ENCODE data around the gene TMEM200B.
"Not testable (repeated sequence)": the region's sequence is repeated elsewhere in the genome, so short reads cannot be mapped to it uniquely, and the experiment has no call there.

Gene TMEM200B

GRCh38 chr1:29123887-29124365, at the start of gene TMEM200B:
Gene TMEM200B (minus strand): TSS chr1:29123903. CDS start chr1:29121828, 2,075 bp downstream.
- peak; percentile 42 for DNase-seq (ENCODE audit: low read depth)

- no peak for DNase-seq (ENCODE audit: low read depth)
Observed at GRCh38 chr1:29172415-29172939, 48.8 kb upstream of the TMEM200B start.

- DNase-seq (ENCODE audit: low read depth) = no peak
Observed at GRCh38 chr1:29171521-29171920, 47.8 kb upstream of the TMEM200B start.

GRCh38 chr1:29171089-29171488, 47.4 kb upstream of the TMEM200B start:
- DNase-seq (ENCODE audit: low read depth) = no peak

- no peak for DNase-seq (ENCODE audit: low read depth)
Observed at GRCh38 chr1:29169976-29170375, 46.3 kb upstream of the TMEM200B start.

GRCh38 chr1:29167904-29168303, 44.2 kb upstream of the TMEM200B start:
- DNase-seq (ENCODE audit: low read depth) = no peak

- DNase-seq (ENCODE audit: low read depth) = no peak
Observed at GRCh38 chr1:29166291-29166878, 42.7 kb upstream of the TMEM200B start.

GRCh38 chr1:29164588-29164987, 40.9 kb upstream of the TMEM200B start:
- no peak for DNase-seq (ENCODE audit: low read depth)

- DNase-seq (ENCODE audit: low read depth) = peak; percentile 23
Observed at GRCh38 chr1:29162476-29163138, 38.9 kb upstream of the TMEM200B start.

- no peak for DNase-seq (ENCODE audit: low read depth)
Observed at GRCh38 chr1:29162025-29162424, 38.3 kb upstream of the TMEM200B start.

GRCh38 chr1:29159773-29160172, 36.1 kb upstream of the TMEM200B start:
- no peak for DNase-seq (ENCODE audit: low read depth)

- DNase-seq (ENCODE audit: low read depth) = no peak
Observed at GRCh38 chr1:29157269-29157601, 33.5 kb upstream of the TMEM200B start.

GRCh38 chr1:29156543-29157268, 33.0 kb upstream of the TMEM200B start:
- no peak for DNase-seq (ENCODE audit: low read depth)

- DNase-seq (ENCODE audit: low read depth) = no peak
Observed at GRCh38 chr1:29152046-29152805, 28.5 kb upstream of the TMEM200B start.

- not testable (repeated sequence) for DNase-seq (ENCODE audit: low read depth)
Observed at GRCh38 chr1:29150346-29150745, 26.6 kb upstream of the TMEM200B start.

- DNase-seq (ENCODE audit: low read depth) = no peak
Observed at GRCh38 chr1:29148656-29149491, 25.2 kb upstream of the TMEM200B start.

GRCh38 chr1:29145739-29146437, 22.2 kb upstream of the TMEM200B start:
- peak; percentile 83 for DNase-seq (ENCODE audit: low read depth)

GRCh38 chr1:29144178-29144577, 20.5 kb upstream of the TMEM200B start:
- DNase-seq (ENCODE audit: low read depth) = no peak

- no peak for DNase-seq (ENCODE audit: low read depth)
Observed at GRCh38 chr1:29142714-29143113, 19.0 kb upstream of the TMEM200B start.

GRCh38 chr1:29136391-29136915, 12.8 kb upstream of the TMEM200B start:
- no peak for DNase-seq (ENCODE audit: low read depth)

GRCh38 chr1:29134695-29135028, 11.0 kb upstream of the TMEM200B start:
- no peak for DNase-seq (ENCODE audit: low read depth)

Measured in ELR (cell line).